PC-9 (cell line): ENCODE results near the gene OBSL1.

ENCODE experiments used
- CTCF ChIP-seq: fragments of 200-600 bp; sonication (generic); conservative IDR thresholded peaks from 2 replicates; pipeline ENCODE4 v1.6.1; 2017; ENCODE audit warnings: mixed run types, antibody characterized with exemption, mild to moderate bottlenecking, moderate library complexity
- EZH2 ChIP-seq: fragments of 200-600 bp; sonication (generic); IDR thresholded peaks from 2 replicates; pipeline ENCODE4 v1.8.0; 2017; ENCODE audit warnings: antibody characterized with exemption, low read depth

DNA sequence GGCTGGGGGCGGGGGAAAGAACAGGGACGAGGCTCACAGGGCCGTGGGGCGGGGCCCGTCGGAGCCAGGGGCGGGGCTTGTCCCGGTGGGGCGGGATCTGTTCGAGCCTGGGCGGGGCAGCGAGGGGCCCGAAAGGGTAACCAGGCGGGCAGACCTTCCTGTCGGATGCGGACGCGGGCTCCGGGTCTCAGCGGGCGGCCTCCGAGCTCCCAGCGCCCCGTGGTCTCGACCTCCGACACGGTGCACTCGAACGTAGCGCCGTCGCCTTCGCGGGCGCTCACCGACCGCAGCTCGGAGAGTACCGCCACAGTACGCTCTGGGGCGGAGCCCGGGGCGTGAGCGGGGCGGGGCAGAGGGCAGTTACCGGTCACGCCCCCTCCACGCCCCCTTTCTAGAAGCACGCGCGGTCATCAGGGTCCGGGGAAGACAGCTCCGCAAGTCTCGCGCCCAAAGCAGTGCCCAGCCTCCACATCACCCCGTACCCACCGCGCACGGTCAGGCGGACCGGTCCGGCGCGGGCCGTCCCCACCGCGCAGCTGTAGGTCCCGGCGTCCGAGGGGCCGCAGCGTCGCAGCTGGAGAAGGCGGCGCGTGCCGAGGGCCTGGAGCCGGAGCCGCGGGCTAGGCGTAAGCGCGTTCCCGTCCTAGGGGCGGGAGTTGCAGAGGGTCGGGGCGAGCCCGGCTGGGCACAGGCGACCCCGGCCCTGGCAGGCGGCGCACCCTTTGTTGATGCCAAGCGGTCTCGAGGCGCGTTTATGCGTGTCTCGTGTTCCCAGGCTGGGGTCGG is 18.8 kb downstream of the OBSL1 start:
- no peak for TF ChIP-seq CTCF
- no peak for TF ChIP-seq EZH2
